COLO668 (cell line): ENCODE measurements around the gene SERAC1.
"Not testable (repeated sequence)": the region's sequence is repeated elsewhere in the genome, so short reads cannot be mapped to it uniquely, and the experiment has no call there.

Experiments
- DNase-seq: peaks from one replicate; lab custom pipeline; 2025; ENCODE audit not compliant: unreplicated experiment; lab: John Stamatoyannopoulos, UW

The SERAC1 gene

DNA sequence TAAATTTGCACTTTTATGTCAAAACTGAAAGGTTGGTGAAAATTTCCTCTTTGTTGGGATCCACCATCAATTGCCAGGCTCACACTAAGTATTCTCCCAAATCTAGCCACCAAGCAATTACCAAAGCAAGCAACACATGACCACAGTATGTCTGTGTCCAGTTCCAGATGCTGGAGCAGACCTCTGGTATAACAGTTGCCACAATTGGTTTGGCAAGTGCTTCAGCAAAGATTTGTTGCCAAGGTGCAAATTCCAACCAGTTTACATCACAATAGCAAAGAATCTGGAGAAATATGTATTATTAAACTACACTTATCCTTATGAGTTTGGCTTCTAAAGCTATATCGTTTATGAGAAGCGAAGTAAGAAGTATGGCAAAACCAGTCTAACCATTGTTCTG is 6.5 kb upstream of the SERAC1 start:
- DNase-seq: no peak

DNA sequence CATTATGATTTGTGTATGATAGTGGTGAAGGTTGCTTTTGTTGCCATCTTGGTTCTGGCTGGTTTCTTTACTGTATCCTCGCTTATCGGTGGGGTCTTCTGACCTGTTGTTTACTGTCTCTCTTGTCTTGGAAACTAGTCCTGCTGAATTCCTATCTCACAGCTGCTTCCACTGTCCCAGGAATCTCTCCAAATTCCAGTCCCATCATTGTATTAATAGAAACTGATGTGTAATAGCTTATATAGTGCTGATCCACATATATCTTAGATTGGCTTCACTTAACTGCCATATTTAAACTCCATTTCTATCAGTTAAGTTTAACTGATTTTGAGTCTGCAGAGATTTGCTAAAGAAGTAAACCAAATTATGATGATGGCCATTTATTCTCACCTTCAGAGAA is 6.0 kb upstream of the SERAC1 start:
- no peak for DNase-seq

DNA sequence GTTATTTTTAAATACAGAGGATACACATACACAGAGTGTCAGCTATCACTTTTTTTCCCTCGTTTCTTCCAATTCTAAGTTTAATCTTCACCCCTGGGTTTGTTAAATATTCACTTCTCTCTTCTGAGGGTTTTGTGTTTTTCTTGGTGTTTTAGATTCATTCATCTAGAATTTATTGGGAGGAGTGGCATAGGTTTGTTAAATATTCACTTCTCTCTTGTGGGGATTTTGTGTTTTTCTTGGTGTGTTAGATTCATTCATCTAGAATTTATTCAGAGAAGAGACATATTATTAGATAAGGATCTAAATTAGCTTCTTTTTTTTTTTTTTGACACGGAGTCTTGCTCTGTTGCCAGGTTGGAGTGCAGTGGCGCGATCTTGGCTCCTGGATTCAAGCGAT is 3.9 kb upstream of the SERAC1 start:
- no peak for DNase-seq

DNA sequence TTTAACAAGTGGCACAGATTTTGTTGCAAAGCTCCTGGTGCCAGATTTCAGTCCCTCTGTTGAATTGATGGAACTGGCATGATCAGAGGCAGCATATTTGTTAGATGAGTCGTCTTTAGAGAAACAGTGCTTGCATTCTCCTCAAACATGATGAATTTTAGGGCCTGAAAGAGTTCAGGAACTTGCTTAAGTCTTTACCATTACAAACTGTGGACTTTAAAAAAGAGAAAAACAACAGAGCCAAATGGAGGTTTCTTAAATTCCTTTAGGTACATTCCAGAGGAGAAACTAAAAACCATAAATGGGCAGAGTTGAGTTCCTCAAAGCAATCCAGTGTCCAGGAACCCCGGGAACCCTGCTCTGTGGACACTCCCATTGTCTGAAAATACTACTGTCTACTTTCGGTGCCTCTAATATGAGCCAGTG is 2.6 kb upstream of the SERAC1 start:
- DNase-seq: no peak

DNA sequence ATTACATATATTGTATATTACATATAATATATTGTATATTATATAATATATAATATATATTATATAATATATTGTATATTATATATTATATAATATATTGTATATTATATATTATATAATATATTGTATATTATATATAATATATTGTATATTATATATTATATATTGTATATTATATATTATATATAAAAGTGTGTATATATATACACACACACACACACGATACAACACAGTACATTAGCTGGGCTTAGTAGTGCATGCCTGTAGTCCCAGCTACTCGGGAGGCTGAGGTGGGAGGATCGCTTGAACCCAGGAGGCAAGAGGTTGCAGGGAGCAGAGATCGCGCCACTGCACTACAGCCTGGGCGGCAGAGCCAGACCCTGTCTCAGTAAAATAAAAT is 1.6 kb upstream of the SERAC1 start:
- not testable (repeated sequence) for DNase-seq

DNA sequence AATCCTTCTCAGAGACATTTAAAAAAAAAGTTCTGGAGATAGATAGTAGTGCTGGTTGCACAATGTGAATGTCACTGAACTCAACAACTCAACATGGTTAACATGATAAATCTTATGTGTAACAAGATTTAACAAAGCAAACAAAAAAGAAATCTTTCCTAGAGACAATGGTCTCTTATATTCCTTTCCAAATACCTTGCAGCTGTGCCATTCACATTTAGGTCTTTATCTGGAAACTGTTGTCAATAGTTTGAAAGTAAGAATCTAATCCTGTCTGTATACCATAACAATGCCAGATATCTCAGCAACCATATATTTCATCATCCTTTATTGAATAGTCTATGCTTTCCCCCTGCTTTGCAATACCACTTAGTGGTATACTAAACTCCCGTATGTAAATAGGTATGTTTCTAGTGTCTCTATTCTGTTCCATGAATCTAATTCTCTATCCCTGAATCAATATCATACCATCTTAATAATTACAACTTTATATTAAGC is 2.1 kb downstream of the SERAC1 start:
- DNase-seq: no peak

DNA sequence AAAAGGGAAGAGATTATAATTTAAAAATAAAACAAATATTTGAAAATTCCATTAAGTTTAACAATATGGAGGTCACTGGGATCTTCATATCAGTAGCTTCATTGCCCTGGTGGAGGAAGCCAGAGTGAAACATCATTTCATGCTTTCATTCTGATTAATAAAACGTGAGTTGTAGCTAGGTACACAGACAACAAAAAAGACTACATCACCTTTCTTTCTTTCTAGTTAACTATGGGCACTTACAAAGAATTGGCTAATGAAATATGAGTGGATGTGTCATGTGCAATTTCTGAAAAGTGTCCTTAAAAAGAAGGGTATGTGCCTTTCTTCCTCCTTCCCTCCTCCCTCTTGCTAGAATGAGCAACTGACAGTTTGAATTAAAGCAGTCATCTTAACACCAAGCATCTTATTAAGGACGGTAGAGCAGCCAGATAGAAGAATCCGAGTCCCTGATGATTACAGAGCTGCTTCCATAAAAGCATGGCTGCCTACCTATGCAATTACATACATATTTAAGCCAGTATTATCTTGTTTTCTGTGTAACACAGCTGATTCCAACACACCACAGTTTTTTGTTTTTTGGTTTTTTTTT is 3.4 kb downstream of the SERAC1 start:
- no peak for DNase-seq

DNA sequence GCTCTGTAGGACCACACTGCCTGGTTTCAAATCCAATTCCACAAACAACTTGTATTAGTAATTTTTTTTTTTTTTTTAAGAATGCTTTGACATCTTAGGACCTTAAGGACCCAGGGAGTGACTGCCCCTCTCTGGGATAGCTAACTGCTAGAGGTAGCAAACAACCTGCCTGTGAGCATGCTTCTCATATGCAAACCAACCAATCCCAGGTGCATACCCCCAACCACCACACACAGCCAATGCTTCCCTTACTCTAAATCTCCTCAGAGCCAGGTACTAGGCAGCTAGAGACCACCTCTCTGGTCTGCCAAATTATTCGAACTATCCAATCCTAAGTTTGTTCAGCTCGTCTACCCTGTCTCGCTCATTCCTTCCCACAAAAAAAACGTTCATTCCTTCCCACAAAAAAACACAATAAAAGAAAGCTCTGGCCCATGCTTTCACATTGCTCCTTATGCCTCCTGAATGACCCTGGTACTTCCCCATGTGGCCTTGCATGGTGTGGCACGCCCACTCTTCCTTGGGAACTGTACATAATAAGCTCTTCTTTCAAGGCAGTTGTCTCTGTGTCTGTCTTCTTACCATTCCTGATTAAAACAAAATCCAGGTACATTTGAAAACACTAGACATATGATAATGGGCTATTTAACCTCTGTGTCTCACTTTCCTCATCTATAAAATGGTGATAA is 6.4 kb downstream of the SERAC1 start:
- DNase-seq: no peak

DNA sequence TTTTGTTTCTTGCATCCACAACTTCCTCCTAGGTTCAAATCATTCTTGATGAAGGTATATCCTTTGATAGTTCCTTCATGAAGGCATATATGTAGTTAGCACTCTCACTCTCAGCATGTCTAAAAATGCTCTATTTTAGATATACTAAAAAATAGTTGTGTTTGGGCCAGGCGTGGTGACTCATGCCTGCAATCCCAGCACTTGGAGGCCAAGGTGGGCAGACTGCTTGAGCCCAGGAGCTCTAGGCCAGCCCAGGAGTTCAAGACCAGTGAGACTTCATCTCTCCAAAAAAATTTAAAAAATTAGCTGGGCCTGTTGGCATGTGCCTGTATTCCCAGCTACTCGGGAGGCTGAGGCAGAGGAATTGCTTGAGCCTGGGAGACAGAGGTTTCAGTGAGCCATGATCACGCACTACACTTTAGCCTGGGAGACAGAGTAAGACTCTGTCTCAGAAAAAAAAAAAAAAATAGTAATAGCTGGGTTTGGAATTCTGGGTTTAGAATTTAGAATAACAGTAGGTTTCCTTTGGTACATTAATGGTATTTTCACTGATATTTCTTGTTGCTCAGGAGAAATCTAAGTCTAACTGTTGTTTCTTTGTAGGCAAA is 7.0 kb downstream of the SERAC1 start:
- DNase-seq: no peak

DNA sequence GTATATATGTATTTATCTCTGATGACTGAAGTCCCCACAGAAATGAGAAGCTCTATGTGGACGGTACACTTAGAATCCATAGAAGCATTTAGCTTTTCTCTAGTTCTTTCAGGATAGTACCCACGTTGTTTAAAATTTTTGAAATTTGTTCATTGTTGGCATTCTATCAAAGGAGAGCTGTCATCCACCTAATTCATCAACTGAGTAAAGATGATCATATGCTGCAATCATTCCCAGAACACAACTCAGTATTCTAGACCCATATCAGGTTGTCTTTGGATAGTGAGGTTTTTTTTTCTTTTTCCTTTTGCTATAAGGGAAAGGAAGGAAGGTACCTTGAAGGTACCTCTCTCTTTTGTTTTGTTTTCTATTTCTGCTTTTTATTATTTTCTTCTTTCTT is 9.3 kb downstream of the SERAC1 start:
- no peak for DNase-seq

DNA sequence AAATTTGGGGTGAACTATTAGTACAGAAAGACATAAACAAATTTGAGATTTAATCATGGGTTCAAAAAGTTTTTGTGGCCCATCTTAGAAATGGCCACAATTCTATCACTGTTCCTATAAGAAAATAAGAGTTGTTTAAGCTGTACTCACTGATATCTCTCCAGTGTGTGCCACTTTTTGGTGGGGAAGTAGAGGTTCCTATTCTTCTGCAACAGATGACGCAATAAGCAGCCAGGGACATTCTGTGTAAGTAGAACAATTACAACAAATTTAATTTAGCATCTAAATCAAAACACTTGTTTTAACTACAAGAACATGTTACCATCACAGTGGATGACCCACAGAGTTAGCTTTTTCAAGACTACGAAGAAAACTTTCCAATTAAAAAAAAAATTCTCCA is 9.9 kb downstream of the SERAC1 start:
- DNase-seq: no peak

DNA sequence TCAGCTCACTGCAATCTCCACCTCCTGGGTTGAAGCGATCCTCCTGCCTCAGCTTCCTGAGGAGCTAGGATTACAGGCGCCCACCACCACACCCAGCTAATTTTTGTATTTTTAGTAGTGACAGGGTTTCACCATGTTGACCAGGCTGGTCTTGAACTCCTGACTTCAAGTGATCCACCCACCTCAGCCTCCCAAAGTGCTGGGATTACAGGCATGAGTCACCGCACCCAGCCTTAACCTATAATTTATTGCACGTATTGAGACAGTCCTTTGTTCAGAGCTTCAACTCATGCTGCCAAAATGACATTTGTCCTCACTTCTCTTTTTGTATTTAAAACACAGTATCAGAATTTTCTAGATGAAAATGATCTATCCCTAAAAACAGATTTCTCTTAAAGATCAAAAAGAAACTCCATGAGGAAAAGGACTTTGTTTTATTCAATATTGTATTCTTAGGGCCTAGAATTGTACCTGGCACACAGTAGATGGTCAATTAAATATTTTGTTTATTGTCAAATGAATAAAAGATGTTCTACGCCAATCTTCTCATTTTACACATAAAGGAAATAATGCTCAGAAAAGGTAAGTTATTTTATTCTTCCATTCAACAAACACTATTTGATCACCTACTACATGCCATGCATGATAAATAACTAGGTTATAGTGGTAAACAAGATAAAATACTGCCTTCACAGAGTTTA is 10.8 kb downstream of the SERAC1 start:
- no peak for DNase-seq

DNA sequence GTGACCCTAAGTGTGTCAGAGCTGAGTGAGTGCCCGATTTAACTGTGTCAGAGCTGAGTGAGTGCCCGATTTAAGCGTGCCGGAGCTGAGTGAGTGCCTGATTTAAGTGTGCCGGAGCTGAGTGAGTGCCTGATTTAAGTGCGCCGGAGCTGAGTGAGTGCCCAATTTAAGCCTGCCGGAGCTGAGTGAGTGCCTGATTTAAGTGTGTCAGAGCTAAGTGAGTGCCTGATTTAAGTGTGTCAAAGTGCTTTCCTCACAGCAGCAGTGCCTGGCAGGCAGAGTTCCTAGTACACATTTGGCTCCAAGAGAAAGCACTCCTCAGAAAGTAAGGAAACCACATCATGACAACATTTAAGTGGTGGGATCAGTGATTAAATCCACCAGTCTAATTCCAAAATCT is 13.2 kb downstream of the SERAC1 start:
- no peak for DNase-seq

DNA sequence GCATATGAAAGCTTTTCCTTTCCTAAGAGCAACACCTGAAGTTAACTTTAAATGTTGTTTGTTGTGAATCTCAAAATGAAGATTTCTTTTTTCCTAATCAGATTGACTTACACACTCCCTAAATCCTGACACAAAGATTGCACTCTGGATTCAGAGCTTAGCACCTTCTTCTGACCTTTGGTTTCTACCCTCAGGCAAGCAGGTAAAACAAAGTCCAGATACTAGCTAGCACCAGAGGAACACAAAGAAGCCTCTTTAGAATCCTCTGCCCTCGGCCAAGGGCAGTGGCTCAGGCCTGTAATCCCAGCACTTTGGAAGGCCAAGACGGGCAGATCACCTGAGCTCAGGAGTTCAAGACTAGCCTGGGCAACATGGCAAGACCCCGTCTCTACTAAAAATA is 14.5 kb downstream of the SERAC1 start:
- no peak for DNase-seq

DNA sequence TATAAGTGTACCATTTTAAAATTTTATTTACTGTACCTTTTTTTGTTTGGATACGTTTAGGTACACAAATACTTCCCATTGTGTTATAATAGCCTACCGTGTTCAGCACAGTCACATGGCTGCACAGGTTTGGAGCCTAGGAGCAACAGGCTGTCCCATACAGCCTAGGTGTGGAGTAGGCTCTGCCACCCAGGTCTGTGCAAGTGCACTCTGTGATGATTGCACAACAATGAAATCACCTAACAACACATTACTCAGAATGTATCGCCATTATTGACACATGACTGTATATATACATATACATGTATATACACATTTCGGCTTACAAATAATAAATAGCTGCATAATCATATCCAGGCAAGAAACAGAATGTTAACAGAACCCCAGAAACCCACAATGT is 15.4 kb downstream of the SERAC1 start:
- no peak for DNase-seq

DNA sequence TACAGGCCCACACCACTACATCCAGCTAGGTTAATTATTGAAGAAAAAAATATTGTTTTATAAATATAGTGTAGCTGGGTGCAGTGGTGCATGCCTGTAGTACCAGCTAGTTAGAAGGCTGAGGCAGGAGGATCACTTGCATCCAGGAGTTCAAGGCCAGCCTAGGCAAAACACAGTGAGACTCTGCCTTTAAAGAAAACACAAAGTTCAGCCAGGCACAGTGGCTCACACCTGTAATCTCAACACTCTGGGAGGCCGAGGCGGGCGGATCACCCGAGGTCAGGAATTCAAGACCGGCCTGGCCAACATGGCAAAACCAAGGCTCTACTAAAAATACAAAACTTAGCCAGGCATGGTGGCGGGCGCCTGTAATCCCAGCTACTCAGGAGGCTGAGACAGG is 16.0 kb downstream of the SERAC1 start:
- DNase-seq: not testable (repeated sequence)

DNA sequence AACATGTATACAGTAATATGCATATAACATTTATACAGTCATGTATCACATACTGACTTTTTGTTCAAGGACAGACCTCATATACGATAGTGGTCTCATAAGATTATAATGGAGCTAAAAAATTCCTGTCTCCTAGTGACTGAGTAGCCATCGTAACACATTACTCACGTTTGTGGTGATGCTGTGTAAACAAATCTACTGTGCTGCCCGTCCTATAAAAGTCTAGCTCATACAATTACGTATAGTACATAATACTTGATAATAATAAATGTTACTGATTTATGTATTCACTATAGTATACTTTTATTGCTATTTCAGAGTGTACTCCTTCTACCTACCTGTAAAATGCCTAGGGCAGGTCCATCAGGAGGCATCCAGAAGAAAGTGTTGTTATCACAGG is 17.4 kb downstream of the SERAC1 start:
- no peak for DNase-seq

DNA sequence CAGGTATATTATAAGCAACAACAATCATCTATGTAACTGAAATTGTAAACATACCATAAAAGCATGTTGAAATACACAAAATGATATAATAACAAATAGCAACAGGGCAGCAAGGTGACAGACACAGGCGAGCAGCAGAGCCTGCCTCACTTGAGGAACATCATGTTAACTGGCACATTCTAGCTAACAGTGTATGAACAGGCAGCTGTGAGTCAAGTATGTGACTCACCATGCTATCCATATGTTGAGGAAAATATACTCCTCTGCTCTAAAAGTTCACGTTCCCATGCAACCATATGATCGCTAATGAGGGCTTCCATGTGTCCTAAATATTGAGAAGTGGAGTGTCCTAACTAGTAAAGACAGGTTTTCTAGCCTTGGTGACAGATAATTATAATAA is 18.4 kb downstream of the SERAC1 start:
- no peak for DNase-seq

DNA sequence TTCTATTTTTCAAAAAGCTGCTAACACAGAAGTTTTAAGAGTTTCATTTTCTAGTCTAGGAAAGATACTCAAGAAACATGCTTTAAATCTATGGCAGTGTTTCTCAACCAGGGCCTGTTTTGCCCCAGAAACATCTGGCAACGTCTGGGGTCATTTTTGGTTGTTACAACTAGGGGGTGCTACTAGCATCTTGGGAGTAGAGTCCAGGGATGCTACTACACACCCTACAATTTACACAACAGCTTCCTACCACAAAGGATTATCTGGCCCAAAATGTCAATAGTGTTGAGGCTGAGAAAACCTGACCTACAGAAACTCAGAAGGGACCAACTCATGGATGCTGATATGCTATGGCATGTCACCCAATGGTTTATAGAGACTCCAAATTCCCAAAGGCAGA is 24.4 kb downstream of the SERAC1 start:
- DNase-seq: no peak

DNA sequence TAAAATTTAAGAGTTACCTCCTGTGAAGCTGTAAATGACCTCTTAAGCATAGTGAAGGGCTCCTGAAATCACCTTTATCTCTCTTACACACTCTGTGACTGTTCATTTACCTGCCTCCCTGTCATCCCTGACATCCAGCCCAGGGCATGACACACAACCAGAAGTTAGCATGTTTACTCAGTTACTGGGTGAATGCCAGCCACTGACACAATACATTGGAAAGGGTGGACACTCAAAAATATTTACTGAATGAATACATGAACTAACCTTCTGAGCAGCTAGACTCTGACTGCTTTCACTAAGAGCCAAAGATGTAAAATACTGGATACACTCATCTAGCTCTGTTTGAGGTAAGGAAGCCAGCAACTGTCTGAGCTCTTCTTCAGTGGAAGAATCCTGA is 25.3 kb downstream of the SERAC1 start:
- DNase-seq: peak; percentile 5

DNA sequence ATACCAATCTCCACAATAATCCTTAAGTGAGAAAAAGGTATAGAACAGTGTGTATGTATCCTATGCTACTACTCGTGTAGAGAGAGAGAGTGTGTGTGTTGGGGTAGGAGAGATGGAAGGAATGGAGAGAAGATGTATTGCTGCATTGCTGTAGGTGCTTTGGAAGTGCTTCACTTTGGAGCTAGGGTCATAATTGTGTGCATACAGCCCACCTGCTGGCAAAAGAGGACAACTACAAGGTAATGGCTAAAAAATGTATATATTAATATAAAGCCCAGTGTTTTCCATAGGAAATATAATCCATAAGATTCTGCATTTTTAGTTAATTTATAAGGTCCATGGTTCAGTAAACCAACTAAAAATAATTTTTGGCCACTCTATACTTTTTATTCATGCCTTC is 36.1 kb downstream of the SERAC1 start:
- no peak for DNase-seq

DNA sequence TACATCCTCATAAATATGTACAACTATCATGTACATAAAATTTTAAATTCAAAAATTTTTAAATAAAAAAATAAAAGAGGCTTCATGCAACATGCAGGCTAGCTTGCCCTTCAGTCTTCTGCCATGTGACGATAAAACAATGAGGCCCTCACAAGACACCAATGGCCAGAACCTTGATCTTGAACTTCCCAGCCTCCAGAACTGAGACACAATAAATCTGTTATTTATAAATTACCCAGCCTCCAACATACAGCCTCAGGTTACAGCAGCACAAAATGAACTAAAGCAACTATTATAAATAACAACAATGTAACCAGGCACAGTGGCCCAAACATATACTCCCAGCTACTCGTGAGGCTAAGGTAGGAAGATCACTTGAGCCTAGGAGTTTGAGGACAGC is 42.8 kb downstream of the SERAC1 start:
- no peak for DNase-seq
